ENCODE data around the gene PAX2.

PAX2 gene

GRCh38 chr10:100738055-100738827, 7.1 kb upstream of the PAX2 start:
- no peak for DNase-seq (ENCODE audit: low spot score)

- no peak for DNase-seq (ENCODE audit: low spot score)
Observed at GRCh38 chr10:100739517-100740368, 5.6 kb upstream of the PAX2 start.

DNA sequence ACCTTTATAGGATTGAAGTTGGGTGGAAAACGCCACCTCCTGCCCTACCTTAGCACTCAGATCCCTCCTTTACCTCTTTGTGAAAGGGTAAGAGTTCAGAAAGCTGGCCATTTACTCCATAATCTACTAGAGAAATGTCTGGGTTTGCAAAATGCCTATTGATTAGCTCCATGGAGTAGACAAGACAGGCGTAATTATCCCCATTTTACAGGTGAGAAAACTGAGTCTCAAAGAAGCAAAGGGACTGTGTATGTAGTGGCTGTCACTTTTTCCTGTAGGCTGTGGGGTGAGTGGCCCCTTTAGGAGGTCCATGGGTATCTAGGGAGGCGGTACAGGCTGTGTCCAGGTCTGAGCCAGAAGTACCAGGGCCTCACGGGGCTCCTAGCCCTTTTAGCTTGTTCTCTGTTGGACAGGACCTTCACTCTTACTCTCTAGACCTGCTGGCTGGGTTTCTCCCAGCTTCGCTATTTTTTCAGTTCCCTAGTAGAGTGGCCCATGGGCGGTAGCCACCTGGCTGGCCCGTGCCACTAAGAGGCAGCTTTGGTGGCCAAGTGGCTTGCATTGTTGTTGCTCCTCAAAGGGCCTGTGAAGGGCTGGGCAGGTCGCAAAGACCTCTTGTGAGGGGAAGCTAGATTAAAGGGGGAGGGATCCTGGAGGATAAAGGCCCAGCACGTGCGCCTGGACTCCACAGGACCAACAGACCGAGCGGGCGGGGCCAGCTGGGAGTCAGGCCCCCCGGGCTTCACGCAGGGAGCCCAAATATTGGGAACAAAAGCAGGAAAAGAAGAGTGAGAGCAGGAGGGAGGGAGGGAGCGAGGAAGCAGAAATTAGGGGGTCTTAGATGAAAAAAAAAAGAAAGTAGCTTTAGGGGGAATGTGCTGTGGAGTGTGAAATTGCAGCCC, 4.7 kb upstream of the PAX2 start:
- DNase-seq (ENCODE audit: low spot score), result no peak

DNA sequence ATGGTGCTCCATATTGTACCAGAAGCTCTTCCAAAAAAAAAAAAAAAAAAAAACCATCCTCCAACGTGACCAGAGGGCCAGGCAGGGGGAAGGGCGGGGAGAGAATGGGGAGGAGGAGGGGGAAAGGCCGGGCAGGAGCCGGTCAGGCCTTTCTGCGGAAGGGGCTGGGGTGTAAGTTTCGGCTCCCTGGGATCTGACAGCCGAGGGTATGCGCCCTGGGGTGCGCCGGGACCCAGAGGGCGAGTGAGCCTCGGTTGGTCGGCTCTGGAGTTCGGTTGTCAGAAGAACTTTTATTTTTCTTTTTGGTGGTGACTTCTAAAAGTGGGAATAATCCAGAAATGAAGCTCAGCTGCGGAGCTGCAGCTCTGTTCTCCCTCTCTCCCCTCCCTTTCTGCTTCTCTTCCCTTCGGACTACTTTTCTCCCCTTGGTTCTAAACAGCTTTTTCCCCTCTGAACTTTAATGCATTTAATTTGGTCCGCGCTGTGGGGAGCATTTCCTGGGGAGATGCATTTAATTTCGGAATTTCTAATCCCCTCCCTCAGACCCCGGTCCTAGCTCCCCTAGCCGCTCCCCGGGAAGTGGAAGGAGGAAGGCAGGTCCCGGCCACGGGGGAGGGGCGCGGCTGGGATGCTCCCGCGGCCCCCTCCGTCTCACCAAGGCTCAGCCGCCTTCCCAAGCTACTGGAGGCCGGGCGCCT, 3.9 kb upstream of the PAX2 start:
- no peak for DNase-seq (ENCODE audit: low spot score)

- no peak for DNase-seq (ENCODE audit: low spot score)
Observed at GRCh38 chr10:100742076-100742771, 3.2 kb upstream of the PAX2 start.

DNA sequence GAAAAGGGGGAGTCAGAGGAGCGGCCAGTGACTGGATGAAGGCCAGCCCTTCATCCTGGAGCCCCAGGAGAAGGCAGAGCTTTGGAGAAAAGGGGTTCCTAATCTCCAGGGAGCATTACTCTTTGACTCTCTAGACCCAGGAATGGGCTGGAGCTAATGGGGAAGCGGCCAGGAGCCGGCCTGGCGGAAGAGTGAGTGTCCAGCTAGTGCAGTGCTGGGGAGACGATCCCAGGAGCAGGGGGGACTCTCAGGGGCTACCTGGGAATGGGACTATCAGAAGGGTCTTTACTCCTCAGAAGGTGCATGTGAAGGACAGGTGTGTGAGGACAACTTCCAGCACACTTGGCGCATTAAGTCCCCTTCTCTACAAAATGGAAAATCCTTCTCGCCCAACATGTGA, 2.4 kb upstream of the PAX2 start:
- no peak for DNase-seq (ENCODE audit: low spot score)

DNA sequence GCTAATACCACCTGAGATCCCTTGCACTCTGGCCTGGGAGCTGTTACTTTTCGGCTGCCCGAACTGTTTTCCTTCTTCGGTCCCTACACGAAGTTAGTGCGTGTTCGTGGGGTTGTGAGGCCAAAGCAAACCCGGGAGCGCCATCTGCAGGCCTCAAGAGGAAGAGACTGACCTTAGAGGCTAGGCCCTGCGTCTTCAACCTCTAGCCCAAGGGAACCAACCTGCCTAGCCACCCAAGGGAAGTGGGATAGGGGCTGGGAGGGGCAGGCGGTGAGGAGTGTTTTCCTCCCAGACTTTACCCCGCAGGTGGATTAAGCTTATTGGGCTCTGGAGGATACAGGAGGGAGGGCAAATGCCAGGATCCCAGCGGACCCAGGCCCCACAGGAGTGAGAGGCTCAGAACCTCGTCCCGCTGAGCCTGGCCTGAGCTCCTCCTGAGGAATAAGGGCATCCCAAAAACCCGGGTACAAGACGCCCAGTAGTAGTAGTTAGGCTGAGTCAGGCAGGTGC, 1.7 kb upstream of the PAX2 start:
- DNase-seq (ENCODE audit: low spot score), result peak; percentile 60

GRCh38 chr10:100744136-100744986, 1.0 kb upstream of the PAX2 start:
- no peak for DNase-seq (ENCODE audit: low spot score)

DNA sequence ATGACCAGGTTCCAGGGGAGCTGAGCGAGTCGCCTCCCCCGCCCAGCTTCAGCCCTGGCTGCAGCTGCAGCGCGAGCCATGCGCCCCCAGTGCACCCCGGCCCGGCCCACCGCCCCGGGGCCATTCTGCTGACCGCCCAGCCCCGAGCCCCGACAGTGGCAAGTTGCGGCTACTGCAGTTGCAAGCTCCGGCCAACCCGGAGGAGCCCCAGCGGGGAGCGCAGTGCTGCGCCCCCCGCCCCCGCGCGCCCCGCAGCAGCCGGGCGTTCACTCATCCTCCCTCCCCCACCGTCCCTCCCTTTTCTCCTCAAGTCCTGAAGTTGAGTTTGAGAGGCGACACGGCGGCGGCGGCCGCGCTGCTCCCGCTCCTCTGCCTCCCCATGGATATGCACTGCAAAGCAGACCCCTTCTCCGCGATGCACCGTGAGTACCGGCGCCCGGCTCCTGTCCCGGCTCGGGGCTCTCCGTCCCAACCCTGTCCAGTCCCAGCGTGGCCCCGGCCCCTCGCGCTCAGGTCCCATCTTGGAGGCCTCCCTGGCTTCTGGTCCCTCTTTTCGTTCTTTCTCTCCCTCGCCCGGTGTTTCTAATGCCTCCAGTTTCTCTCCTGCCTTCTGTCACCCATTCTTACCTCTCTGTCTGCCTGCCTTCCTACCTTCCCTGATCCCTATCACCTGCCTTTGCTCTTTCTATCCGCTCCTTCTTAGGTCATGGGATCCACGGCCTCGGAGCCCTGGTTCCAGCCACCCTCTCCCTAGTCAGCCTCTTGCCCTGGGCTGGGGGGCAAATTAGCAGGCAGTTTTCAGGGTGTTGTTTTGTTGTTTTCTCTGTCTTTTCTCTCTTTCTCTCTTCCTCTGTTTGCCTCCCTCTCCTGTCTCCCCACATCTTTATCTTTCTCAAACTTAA, 751 bp downstream of the PAX2 start:
- DNase-seq (ENCODE audit: low spot score), result no peak

DNA sequence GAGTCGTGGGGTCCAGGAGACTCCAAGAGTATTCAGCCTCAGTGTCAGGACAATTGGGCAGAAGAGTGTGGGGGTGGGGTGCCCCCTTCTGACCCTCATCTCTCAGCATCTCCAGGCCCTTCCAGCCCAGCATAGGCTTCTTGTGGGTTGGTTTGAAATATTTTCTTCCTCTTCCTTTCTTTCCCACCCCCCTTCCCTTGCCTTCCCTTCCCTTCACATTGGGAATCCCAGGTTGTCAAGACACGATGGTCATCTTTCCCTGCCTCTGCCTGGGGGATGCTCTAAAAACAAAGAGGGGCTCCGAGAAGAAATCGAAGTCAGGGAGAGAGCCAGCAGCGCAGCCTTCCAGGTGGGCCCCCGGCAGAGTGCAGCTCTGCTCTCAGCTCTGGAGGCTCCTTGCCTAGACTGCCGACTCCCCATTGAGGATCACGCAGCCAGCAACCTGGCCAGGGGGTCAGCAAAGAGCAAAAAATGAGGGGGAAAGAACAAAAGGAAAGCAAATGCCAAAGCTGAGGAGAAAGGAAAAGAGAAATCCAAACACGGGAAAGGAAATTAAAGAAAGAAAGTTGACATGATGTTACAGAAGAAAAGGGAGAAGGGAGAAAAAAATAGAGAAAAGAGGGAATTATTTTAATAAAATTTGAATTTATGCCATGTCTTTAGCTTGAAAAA, 1.5 kb downstream of the PAX2 start:
- no peak for DNase-seq (ENCODE audit: low spot score)

GRCh38 chr10:100747456-100748230, 2.3 kb downstream of the PAX2 start:
- DNase-seq (ENCODE audit: low spot score), result no peak

DNA sequence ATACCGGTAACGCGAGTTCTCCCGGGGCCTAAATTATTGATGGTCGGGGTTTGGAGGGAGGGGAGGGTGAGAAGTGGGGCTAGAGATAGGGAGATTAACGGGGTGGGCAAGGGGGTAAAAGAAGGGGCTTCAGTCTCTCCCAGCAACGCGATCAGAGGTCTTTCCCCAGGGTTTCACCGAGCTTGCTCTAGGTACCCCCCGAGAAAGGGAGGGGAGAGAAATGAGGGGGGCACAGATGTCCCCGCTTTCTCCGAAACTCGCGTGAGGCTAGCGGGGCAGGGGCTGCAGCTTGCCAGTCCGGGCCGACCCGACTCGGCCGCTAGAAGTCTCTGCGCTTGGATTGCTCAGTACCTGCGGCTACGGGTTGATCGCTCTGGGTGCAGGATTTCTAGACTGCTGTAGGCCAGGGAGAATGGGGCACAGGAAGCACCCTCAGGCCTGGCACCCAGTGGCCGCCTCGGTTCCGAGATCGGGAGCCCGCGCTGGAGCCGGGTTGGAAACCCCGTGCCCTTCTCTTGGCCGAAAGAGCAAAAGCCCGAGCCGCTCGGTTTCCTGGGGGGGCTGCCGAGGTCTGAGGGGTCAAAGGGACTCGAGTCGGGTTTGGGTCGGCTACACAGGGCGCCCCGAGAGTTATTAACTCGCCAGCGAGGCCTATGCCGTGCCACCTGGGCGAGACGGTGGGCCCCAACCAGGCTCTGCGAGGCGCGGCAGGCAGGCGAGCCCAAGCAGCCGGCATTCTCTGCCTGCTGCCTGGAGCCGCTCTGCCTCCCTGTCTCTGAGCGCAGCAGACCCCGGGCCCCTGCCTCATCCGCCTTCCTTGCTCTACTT, 3.1 kb downstream of the PAX2 start:
- no peak for DNase-seq (ENCODE audit: low spot score)

GRCh38 chr10:100749059-100749308, 3.6 kb downstream of the PAX2 start:
- no peak for DNase-seq (ENCODE audit: low spot score)

- no peak for DNase-seq (ENCODE audit: low spot score)
Observed at GRCh38 chr10:100749309-100750217, 4.2 kb downstream of the PAX2 start.
